SW 1271 (cell line): ENCODE measurements around the gene PRX.
"Not testable (repeated sequence)": the region's sequence is repeated elsewhere in the genome, so short reads cannot be mapped to it uniquely, and the experiment has no call there.

Experiments used
- DNase-seq, 2 experiments: peaks; one replicate each; lab custom pipeline; 2025; lab: John Stamatoyannopoulos, UW

The PRX gene, protein sequence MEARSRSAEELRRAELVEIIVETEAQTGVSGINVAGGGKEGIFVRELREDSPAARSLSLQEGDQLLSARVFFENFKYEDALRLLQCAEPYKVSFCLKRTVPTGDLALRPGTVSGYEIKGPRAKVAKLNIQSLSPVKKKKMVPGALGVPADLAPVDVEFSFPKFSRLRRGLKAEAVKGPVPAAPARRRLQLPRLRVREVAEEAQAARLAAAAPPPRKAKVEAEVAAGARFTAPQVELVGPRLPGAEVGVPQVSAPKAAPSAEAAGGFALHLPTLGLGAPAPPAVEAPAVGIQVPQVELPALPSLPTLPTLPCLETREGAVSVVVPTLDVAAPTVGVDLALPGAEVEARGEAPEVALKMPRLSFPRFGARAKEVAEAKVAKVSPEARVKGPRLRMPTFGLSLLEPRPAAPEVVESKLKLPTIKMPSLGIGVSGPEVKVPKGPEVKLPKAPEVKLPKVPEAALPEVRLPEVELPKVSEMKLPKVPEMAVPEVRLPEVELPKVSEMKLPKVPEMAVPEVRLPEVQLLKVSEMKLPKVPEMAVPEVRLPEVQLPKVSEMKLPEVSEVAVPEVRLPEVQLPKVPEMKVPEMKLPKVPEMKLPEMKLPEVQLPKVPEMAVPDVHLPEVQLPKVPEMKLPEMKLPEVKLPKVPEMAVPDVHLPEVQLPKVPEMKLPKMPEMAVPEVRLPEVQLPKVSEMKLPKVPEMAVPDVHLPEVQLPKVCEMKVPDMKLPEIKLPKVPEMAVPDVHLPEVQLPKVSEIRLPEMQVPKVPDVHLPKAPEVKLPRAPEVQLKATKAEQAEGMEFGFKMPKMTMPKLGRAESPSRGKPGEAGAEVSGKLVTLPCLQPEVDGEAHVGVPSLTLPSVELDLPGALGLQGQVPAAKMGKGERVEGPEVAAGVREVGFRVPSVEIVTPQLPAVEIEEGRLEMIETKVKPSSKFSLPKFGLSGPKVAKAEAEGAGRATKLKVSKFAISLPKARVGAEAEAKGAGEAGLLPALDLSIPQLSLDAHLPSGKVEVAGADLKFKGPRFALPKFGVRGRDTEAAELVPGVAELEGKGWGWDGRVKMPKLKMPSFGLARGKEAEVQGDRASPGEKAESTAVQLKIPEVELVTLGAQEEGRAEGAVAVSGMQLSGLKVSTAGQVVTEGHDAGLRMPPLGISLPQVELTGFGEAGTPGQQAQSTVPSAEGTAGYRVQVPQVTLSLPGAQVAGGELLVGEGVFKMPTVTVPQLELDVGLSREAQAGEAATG (N-terminal part only)

DNA sequence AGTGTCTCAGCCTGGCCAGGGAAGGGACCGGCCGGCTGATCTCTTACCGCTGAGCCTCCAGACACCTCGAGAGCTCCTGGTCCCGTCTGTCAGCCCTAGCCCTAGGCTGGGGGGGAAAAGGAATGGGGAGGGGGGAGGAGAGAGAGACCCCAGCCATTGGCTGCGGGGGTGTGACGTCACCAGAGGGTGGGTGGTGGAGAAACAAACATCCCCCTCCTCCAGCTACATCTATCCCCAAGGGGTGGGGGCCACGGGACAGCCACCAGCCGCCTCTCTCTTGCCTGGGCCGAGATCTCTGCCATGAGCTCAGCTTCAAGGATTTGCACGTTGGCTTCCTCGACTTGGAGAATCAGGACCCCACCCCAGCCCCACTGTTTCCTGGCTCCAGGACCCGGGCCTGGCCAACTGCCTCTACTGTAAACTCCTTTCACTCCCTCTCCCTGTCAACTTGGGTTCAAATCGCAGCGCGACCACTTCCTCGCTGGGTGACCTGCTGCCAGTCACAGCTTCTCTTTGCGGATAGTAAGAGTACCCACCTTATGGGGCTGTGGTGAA lies at the start of gene PRX:
Gene PRX, minus strand, starts transcription at position 88 of the 555 bp plus-strand sequence. CDS start 5,446 bp downstream, outside the sequence.
- DNase-seq = no peak

DNA sequence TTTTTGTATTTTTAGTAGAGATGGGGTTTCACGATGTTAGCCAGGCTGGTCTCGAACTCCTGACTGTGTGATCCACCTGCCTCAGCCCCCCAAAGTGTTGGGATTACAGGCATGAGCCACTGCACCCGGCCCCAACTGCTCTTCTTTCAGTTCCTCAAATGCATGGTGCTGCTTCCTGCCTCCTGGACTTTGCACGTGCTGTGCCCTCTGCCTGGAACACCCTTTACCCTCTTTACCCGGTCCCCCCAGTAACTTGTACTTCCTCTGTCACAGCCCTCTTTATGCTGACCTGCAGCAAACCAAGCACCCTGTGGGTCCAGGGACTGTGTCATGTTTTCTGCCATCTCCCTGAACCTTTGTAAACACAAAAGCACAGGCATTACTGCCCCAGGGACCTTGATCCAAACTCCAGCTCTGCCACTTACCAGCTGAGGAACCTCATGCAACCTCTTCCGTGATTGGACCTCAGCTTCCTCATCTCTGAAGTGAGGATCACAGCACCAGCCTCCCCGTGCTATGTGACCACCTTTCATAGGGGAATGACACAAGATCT lies 48.6 kb upstream of the PRX start:
- no peak for DNase-seq

DNA sequence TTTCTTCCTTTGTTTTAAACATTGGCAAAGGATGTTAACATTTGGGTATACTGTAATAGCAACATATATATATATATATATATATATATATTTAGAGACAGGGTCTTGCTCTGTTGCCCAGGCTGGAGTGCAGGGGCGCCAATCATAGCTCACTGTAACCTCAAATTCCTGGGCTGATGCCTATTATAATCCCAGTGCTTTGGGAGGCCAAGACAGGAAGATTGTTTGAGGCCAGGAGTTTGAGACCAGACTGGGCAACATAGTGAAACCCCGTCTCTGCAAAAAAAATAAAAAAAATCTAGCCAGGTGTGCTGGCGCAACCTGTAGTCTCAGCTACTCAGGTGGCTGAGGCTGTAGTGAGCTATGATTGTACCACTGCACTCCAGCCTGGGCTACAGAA lies 47.0 kb upstream of the PRX start:
- no peak for DNase-seq

DNA sequence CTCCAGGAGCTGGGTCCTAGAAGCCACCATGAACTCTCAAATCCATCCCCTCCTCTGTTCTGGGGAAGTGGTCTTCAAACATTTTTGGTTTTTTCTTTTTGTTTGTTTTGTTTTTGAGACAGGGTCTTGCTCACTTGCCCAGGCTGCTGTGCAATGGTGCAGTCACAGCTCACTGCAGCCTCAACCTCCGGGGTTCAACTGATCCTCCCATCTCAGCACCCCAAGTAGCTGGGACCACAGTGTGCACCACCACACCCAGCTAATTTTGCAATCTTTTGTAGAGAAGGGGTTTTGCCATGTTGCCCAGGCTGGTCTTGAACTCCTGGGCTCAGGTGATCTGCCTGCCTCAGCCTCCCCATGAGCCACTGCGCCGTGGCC lies 45.4 kb upstream of the PRX start:
- no peak for DNase-seq

DNA sequence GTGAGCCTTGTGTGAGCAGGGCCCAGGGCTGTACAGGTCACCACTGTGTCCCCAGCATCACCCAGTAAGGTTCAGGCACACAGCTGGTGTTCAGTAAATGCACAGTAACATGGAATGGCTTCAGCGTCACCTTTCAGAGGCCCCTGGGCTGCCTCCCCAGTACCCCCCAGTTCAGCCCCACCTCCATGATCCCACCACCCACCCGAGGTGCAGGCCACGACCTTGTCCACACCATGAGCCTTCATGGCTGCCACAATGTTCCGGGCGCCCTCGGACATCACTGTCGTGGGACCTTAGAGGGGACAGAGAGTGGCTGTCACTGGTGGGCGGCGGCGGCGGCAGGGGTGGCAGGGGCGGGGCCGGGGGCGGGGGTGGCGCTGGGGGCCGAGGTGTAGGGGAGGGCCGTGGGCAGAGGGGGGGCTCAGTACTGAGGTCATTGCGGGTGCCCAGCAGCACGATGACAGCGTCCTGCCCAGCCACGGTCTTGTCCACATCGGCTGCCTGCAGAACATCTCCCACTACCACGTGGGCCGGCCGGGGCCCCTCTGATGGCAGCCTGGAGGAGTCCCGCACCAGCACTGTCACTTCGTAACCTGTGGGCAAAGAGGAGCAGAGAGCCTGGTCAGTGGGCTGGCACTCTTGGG lies 44.9 kb upstream of the PRX start:
- DNase-seq = no peak

DNA sequence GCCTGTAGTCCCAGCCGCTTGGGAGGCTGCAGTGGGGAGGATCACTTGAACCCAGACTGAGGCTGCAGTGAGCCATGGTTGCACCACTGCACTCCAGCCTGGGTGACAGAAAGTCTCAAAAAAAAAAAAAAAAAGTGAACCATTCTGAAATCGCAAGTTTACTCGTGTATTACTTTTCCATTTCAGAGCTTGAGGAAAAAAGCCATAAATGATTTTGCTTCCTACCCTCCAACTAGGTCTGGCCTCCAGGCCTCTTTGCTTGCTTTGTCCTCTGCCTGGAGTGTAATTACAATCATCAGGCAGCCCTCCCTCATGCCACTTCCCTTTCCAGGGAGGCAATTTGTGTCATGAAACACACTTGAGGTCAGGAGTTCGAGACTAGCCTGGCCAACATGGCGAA lies 43.9 kb upstream of the PRX start:
- no peak for DNase-seq

DNA sequence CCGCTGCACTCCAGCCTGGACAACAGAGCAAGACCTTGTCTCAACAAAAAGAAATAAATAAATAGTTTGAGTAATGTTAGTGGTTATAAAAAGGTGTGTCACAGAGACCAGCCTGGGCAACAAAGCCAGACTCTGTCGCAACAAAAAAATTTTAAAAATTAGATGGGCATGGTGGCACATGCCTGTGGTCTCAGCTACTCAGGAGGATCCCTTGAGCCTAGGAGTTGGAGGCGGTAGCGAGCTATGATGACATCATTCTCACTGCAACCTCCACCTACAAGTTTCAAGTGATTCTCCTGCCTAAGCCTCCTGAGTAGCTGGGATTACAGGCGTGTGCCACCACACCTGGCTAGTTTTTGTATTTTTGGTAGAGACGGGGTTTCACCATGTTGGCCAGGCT lies 40.8 kb upstream of the PRX start:
- not testable (repeated sequence) for DNase-seq

DNA sequence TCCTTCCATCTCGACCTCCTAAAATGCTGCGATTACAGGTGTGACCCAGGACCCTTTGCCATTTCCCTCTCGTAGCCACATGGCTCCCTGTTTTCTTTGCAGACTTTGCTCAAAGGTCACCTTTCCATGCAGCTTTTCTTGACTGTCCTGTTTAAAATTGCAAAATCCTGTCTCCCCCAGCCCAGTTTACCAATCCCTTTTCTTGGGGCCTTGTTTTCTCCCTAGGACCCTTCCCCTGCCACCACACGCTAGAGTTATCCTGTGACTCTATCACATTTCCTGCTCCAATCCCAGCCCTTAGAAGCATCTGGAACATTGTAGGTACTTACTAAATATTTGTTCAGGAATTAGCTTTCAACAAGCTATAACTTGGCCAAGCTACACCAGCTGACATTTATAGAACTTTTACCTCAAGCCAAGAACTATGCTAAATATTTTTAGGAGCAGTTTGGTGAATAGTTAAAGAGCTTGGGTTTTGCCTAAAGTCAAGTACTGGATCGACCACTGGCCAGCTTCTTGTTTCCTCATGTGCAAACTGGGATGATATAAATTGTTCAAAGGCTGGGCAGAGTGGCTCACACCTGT lies 40.1 kb upstream of the PRX start:
- DNase-seq = no peak

DNA sequence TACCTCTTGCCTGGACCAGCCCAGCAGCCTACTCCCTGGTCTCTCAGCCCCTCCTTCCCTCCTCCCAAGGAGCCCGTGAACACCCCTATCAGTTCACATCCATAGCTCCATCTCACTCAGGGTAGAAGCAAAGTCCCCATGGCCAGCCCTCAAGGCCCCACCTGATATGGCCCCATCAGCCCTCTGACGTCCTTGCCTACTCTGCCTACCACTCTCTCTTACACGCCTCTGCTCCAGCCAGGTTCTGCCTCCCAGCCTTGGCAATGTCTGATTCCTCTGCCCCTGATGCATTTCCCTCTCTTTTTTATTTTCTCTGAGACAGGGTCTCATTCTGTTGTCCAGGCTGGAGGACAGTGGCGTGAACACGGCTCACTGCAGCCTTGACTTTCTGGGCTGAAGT lies 38.8 kb upstream of the PRX start:
- no peak for DNase-seq

DNA sequence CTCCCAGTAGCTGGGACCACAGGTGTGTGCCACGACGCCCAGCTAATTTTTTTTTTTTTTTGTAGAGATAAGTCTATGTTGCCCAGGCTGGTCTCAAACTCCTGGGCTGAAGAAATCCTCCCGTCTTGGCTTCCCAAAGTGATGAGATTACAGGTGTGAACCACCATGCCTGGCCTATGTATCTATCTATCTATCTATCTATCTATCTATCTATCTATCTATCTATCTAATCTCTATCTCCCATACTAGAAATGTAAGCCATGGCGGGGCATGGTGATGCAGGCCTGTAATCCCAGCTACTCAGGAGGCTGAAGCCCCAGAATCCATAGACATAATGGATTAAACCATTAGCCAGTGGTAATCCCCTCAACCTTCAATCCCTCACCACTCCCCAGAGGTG lies 37.5 kb upstream of the PRX start:
- no peak for DNase-seq

DNA sequence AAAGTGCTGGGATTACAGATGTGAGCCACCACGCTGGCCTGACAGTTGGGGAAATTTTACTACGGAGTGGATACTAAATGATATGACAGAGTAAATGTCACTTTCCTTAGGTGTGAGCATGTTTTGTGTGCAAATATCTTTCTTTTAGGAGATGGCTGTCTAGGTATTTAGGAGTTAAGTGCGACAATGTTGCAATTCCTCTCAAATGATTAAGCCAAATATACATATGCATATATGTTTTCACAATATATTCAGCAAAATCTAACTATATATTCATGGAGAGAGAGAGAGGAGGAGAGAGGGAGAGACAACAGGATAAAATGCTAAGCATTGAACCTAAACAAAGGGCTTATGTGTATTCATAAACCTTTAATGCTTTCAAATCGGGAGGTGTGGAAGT lies 36.3 kb upstream of the PRX start:
- DNase-seq = no peak

DNA sequence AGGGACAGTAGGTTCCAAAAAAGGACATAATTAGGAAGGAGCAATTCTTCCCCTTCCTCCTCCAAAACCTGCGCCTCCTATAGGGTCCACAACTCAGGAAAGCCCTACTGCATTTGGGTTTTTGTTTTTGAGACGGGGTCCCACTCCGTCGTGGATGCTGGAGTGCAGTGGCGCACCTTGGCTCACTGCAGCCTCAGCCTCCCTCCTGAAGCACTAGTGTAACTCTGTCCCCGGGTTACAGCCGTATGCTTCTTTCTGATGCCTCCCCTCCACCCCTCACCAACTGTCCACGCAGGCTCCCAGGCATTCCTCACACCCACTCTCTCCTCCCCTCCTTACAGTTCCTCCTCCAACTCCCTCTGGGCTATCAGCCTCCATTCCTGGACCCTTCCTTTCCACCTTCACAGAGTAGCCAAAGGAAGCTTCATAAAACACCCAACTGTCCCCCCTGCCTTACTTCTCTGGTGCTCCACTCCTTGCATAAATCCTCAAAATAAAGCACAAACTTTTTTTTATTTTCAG lies 33.1 kb upstream of the PRX start:
- no peak for DNase-seq

DNA sequence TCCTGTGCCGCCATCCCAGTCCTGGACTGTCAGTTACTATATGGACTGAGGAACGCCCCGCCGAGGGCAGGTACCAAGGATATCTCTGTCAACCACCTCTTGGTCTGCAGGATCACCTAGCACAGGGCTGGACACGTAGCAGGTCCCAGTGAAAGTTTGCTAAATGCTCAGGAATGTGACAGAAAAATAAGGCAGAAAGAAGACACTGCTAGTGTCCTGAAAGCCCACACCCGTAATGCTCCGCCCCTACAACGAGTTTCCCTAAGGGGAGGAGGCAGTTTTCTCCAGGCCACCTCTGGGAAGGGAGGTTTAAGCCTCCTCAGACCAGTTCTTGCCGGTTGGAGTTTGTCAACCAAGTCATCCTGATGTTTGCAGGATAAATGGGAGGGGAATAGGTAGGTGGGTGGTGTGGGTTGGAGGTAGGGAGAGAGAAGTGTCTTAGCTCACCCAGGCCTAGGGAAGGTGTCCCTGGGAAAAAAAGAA lies 32.6 kb upstream of the PRX start:
- no peak for DNase-seq

DNA sequence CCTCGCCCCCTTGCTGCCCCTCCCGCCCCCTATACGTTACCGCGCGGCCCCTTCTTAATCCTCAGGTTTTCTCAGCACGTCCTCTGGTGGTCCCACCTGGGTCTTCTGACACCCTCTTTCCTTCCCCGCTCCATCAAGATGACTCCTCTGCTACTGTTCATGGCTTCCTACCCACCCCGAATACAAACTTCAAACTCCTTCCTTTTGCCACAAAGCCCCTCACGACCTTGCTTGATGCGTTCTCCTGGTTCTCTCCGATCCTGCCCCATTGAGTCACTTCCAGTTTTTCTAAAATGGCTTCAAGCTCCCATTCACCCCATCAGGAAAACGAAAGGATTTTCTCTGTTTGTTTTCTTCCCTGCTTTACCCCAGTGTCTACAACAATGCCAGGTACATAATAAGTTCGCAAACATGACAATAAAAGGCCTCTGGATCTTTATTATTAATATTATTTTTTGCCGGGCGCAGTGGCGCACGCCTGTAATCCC lies 31.7 kb upstream of the PRX start:
- DNase-seq = no peak

DNA sequence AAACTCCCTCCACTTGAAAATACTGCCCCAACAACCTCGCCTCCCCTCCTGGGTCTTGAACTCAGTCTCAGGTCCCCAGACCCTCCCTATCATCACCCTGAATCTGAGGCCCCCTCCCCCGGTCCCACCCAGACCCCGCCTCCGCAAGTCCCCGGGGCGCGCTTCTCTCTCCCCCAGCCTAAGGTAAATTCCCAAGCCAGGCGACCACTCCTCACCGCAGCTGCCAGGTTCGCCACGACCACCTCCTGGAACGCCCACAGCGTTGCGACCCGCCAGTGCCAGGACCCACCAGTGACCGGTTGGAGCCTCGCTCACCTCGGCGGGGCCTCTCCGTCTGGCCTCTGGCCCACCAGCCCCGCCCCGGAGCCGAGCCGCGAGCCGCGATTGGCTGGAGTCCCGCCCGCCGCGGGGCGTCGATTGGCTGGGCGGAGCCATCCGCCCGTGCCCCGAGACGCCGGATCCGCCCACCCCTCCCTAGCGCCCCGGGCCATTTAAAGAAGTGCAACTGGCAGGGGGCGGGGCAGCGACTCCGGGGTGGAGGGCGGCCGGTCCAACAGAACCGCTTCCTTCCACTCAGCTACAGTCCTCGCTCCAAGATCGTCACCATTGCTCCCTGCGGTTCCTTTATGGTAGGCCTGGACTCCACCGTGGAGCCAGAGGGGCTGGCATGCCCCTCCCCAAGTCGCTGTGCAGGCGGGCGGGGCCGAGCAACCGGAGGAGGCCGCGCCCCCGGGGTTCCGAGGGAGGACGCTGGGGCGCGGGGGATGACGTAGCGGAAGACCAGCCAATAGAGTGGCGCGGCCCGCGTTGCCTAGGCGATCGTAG lies 31.0 kb upstream of the PRX start, which contains the start of gene SERTAD3:
Gene SERTAD3, minus strand, starts transcription at position 336 of the 825 bp plus-strand sequence. CDS start 2,255 bp downstream, outside the sequence.
- peak; percentile 76 to 93 for DNase-seq

DNA sequence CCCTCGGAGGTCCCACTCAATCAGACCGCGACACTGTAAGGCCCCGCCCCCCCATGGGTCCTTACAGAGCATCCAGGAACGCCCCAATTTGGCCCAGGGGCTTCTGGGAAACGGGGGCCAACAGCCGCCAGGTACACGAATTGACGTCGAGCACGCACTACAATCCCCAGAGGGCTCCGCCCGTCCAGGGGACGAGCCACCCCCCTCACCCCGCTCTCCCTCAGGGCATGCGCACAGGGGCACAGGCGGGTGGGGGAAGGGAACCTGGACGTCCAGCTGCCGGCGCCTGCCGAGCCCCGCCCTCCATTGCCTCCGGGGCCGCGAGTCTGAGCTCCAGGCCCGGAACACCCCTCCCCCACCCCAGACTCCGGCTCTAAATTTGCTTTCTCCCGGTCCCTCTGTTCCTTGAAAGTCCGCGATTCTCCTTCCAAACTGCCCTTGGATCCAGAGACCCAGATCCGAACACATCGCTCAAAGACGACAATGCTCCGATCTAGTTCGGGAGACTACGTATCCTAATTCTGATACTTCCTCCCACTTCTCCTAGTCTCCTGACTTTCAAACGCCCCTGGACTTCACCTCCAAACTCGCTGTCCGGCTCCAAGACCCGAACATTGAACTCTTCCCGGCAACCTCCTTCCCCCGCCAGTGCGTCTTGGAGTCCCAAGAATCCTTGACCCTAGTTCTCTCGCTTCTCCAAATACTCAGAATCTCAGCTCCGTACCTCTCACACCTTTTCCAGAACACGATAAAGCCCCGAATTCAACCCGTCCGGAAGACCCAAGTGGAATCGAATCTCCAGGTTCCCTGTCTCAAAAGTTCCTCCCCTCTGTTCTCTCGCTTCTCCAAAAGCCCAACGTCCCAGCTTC lies 30.2 kb upstream of the PRX start:
- peak; percentile 95 to 96 for DNase-seq

DNA sequence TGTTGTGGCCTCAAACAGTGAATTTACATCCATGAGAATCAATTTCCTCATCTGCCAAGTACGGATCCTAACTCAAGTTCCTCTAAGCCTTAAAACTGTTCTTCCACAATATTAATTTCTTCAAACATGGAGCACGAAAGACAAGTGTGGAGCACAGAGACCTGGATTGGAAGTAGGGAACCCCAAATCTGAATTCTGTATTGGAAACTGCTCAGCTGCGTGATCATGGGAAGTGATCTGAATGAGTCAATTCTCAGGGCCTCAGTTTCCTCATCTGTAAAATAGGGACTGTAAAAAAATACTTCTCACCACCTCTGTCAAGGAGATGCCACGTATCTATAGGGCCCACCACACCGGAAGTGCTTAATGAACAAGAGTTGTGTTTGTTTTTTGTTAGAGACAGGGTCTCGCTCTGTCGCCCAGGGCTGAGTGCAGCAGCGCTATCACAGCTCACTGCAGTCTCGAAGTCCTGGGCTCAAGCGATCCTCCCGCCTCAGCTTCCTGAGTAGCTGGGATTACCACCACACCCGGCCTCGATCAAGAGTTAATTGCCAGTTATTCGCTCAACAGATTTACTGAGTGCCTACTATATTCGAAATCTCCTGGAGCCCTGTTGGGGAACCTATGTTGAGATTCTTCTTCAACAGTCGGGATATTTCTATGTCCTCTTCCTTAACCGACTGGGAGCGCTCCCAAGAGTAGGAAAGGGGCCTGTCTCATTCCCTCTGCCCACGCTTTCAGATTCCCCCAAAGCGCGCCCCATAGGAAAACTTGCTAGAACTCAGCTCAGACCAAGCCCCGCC lies 29.4 kb upstream of the PRX start:
- no peak for DNase-seq
